HG03103 (cell line): ENCODE measurements around the gene ELOVL3.
A peak's percentile ranks its signal among the peaks of the same experiment; 100 is the strongest.
"Not testable (repeated sequence)": the region's sequence is repeated elsewhere in the genome, so short reads cannot be mapped to it uniquely, and the experiment has no call there.

ENCODE experiments used
- ATAC-seq: cut with Tn5 transposase; IDR thresholded peaks from one replicate; pipeline ENCODE4 v1.9.1; 2021; ENCODE audit warnings: low read depth; ENCODE audit not compliant: unreplicated experiment

Gene ELOVL3

GRCh38 chr10:102225646-102226541 lies at the start of gene ELOVL3:
Gene ELOVL3, plus strand, starts transcription at chr10:102226299. Its CDS starts 250 bp downstream, at chr10:102226549.
- peak; percentile 91 for ATAC-seq

DNA sequence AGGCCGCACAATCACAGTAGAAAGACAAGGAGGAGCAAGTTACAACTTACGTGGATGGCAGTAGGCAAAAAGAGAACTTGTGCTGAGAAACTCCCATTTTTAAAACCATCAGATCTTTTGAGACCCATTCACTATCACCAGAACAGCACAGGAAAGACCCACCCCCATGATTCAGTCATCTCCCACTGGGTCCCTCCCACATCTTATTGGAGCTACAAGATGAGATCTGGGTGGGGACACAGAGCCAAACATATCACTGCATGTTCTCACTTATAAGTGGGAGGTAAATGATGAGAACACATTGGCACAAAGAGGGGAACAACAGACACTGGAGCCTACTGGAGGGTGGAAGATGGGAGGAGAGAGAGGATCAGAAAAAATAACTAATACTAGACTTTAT lies 41.5 kb upstream of the ELOVL3 start:
- ATAC-seq = no peak

DNA sequence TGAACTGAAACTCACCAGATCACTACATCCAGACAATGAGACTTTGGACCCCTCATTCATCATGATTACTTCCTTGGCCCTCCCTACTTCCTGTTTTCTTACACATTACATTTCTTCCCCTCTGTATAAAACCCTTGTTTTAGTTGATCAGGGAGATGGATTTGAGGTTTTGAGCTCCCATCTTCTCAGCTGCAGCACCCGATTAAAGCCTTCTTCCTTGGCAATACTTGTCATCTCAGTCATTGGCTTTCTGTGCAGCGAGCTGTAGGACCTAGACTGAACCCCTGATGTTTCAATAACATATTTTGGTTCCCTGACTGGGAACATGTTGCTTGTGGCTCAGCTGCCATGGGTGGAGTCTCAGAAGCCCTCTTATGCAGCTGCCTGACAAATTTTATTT lies 40.8 kb upstream of the ELOVL3 start:
- no peak for ATAC-seq

DNA sequence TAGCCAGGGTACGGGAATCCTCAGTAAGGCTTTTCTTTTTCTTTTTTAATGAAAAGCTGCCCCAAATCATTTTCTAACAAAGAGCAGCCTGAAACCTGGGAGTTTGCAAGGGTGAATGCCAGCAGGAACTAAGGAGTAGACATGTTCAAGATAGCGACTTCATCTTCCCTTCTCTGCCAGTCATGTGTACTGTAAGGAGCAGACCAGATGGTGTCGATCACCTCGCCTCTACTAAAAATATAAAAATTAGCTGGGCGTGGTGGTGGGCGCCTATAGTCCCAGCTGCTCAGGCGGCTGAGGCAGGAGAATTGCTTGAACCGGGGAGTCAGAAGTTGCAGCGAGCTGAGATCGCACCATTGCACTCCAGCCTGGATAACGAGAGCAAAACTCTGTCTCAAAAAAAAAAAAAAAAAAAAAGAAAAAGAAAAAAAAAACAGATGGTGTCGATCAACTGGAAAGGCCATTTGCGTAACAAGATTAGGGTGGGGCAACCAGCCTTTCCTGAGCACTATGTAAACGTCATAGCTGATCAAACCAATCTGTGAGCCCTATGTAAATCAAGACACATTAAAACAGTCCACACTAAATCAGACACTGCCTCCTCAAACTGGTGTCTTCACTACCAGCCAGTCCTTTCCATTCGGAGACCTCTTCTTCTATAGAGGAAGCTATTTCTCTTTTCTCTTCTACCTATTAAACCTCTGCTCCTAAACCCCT lies 40.1 kb upstream of the ELOVL3 start:
- no peak for ATAC-seq

DNA sequence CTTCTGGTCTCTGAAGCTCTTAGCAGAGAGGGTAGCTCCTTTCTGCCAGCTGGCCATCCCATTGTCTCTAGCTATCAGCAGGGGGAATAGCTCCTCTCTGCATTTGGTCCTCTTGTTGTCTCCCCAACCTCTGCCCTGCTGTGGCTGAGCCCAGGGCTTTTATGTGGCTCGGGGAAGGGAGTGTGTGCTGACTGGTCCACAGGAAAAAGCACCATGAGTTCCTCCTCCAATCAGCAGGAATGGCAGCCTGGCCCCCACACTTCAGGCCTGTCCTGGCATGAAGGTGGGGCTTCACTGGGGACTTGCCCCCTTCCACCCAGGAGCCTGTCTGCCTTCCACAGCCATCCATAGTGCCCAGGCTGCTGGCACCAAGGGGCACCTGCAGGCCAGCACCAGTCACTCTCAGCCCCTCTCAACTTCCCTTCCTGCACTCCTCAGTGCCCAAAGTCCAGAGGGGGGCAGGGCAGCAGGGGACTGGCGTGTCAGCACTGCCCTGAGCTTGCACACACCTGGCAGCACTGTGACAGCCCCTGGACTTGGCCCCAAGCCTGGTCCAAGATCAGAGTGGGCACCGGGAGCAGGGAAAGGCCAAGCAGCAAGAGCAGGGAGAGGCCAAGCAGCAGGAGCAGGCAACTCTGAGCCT lies 37.7 kb upstream of the ELOVL3 start:
- ATAC-seq = no peak

DNA sequence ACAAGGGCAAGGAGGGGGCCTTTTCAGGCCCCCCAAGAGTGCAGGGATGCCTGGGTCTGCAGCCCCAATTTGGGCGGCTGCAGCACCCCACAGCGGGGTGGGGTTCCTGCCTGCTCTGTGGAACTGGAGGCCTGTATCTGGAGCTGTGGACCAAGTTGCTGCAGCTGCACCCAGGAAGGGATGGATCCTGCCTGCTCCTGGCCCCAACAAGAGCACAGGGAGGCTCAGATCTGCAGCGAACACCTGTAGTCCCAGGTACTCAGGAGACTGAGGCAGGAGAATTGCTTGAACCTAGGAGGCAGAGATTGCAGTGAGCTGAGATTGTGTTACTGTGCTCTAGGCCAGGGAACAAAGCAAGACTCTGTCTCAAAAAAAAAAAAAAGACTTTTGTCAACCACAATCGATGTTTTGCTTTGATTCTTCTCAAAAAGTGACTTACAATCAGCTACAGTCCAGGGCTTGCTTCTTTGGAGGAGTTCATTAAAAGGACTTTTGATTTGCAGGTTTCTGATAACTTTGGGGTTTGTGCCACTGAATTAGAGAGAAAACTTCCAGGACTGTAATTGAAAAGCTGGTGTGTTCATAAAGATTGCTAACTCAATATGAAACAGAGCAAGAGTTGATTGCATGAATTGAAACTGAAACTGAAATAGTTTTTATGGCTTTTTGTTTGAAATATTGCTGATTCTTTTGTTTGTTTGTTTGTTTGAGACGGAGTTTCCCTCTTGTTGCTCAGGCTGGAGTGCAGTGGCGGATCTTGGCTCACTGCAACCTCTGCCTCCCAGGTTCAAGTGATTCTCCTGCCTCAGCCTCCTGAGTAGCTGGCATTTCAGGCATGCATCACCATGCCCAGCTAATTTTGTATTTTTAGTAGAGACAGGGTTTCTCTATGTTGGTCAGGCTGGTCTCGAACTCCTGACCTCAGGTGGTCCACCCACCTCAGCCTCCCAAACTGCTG lies 36.9 kb upstream of the ELOVL3 start:
- ATAC-seq = not testable (repeated sequence)

DNA sequence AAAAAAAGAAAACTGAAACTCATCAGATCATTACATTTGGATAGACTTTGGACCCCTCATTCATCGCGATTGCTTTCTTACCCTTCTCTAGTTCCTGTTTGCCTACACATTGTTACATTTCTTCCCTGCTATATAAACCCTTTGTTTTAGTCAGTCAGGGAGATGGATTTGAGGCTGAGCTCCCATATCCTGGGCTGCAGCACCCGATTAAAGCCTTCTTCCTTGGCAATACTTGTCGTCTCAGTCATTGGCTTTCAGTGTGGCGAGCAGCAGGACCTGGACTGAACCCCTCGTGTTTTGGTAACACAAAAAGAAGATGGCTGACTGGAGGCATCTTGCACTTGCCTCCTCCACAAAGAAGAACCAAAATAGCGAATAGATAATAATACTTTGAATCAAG lies 34.1 kb upstream of the ELOVL3 start:
- no peak for ATAC-seq

DNA sequence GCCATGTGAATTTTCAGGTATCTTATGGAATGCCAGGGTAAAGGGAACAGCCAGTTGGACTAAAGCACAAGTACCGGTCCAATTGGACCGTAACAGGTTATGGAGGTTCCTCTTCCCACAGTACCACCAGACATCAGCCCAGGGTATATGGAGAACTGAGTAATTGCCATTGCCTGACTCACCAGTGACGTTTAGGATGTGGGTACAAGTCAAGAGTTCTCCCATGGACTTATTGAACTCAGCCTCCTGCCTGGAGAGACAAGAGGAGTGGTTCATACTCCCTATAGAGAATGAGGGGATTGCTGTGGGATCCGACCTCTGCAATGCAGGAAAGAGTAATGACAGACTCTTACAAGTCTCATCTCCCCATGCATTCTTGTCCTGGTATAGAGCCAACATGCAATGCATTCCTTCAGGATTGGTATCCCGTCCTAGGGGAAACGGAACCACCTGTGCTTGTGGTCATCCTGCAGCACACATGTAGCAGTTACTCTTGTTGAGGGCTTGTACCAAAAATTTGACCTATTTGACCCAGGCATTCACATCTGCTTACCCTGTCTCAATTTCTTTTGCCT lies 30.7 kb upstream of the ELOVL3 start:
- no peak for ATAC-seq

DNA sequence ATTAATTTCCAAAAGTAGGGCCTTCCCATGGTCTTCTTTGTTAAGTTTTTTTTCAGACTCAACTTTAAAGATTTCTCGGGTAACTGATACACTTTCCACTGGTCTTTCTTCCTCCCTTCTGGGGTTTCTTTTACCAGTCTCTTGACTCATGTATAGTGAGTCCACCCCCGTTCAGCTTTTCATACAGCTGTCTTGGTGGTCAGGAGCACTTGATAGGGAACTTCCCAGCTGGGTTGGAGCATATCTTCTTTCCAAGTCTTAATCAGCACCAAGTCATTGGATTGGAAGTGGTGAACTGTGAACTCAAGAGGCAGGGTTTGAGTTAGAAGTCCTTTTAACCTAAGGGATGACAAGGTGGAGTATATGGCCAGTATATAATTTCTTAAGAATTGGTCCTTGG lies 29.2 kb upstream of the ELOVL3 start:
- ATAC-seq = no peak

DNA sequence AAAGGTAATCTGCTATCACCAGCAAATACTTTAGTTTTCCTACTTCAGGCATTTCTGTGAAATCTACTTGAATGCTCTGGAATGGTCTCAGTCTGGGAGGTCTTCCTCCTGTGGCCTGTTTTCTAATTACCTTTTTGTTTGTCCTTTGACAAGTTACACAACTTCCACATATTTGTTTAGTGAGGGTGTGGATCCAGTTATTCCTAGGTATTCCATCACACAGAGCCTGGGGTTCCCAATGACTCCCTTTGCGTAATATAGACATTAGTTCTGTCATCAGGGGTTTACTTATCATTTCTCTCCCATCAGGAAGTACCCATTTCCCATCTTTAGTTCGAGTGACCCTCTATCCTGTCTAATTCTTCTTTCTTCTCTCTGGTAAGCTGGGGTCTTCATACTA lies 28.1 kb upstream of the ELOVL3 start:
- no peak for ATAC-seq

DNA sequence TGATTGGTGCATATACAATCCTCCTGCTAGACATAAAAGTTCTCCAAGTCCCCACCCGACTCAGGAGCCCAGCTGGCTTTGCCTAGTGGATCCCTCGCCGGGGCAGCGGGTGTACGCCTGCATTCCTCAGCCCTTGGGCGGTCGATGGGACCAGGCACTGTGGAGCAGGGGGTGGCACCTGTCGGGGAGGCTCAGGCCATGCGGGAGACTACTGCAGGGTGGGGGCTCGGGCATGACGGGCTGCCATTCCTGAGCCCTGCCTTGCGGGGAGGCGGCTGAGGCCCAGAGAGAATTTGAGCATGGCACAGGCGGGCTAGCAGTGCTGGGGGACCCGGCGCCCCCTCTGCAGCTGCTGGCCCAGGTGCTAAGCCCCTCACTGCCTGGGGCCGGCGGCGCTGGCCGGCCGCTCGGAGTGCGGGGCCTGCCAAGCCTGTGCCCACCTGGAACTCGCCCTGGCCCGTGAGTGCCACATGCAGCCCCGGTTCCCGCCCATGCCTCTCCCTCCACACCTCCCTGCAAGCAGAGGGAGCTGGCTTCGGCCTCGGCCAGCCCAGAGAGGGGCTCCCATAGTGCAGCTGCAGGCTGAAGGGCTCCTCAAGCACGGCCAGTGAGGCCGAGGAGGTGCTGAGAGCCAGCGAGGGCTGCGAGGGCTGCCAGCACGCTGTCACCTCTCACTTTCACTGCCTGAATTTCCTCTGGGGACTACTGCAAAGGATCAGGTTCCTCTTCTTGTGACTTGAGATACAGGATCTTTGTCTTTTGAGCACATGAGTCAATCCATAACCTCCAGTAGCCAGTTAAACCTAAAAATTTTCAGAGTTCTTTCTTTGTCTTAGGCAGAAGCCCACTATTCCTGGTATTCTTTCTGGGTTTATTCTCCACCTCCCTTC lies 25.1 kb upstream of the ELOVL3 start:
- ATAC-seq = no peak

DNA sequence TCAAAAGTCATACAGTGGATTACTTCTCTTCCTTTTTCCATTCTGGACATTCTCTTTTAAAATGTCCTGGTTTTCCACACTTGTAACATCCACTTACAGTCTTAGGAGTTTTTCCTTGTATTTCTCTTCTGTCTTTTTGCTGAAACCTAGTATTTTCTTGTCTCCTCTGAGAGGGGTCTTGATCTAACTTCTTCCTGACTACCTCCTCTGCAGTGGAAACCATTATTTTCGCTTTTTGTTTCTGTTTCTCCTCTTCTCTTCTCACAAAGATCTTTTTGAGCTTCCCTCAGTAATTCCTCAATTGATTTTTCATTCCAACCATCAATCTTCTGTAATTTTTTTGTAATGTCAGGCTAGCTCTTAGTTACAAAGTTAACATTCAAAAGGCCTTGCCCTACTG lies 23.7 kb upstream of the ELOVL3 start:
- no peak for ATAC-seq

DNA sequence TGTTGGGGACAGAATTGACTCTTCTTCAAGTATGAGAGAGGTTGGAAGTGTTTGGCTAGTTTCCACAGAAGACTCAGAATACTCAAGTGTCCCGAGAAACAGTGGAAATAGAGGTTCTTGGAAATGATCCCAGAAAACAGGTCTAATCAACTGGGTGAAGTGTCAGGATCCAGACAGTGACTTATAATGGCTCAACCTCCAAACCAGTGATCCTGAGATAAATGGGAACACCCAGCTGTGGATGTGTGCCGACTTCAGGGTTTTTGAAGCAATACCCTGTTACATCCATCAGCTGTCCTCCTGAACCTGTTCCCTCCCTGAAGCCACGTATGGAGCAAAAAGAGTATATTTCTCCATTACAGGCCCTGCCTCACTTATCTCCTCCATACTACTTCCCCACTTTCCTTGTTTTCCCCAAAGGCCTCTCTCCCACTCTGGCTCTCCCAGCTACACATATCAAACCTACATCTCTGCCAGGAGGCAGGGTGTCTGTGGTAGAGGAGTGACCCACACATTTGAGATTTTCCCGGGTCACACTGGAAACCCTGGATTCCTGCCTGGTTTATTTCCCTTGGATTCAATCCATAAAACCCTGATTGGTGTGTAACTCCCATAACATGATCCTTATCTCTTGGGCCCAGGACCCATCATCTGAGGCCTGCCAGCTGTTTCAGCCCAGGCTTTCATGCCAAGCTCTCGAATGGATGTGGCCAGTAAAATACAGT lies 17.6 kb upstream of the ELOVL3 start:
- ATAC-seq = no peak

DNA sequence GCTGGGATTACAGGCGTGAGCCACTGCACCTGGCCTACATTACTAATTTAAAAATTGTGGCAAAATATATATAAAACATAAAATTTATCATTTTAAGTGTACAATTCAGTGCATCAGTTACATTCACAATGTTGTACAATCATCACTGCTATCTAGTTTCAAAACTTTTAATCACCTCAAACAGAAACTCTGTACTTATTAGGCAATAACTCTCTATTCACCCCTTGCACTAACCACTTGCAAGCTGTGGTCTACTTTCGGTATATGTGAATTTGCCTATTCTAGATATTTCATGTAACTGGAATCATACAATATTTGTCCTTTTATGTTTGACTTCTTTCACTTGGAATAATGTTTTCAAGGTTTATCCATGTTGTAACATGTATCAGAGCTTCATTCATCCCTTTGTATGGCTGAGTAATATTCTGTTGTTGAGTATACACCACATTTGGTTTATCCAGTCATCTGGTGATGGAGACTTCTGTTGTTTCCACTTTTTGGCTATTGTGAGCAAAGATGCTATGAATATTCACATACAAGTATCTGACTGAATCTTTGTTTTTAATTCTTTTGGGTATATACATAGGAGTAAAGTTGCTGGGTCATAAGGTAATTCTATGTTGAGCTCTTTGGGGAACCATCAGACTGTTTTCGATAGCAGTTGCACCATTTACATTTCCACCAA lies 14.3 kb upstream of the ELOVL3 start:
- ATAC-seq = no peak

- not testable (repeated sequence) for ATAC-seq
Measured at GRCh38 chr10:102213599-102213998, 12.5 kb upstream of the ELOVL3 start.

GRCh38 chr10:102219370-102219769 lies 6.7 kb upstream of the ELOVL3 start:
- no peak for ATAC-seq

GRCh38 chr10:102220612-102221011 lies 5.5 kb upstream of the ELOVL3 start:
- no peak for ATAC-seq

DNA sequence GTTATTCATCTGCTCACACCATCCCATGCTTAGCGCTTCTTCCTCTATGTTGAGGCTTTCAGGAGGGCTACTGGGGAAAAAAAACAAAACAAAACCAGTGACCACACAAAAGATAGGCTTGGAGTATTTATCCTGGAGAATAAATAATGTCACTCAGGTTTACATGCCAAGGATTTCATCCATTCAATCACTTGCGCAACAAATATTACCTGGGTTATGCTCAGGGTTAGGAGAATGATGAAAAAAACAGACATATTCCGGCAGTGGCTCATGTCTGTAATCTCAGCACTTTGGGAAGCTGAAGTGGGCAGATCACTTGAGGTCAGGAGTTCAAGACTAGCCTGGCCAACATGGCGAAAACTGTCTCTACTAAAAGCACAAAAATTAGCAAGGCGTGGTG lies 3.3 kb upstream of the ELOVL3 start:
- ATAC-seq = no peak
